HepG2 (cell line): ENCODE data around the gene OSBP. TPM values are rescaled to one million over a fixed set of nuclear protein-coding genes. Genes with fewer than 3 reads are reported as not detected.

Experiments used
- ARID5B ChIP-seq: IDR thresholded peaks from 2 replicates; pipeline ENCODE4 v1.4.0; 2020; ENCODE audit warnings: mild to moderate bottlenecking, missing genetic modification reagents
- KAT8 ChIP-seq: IDR thresholded peaks from 2 replicates; pipeline ENCODE4 v1.6.1; 2016; ENCODE audit warnings: missing genetic modification reagents, missing compliant biosample characterization
- KDM5A ChIP-seq: fragments of 200-600 bp; sonication (generic); IDR thresholded peaks from 2 replicates; pipeline ENCODE4 v1.7.0; 2018; ENCODE audit warnings: antibody characterized with exemption, mild to moderate bottlenecking, low read length, borderline replicate concordance
- NCOR1 ChIP-seq: fragments of 200-600 bp; sonication (generic); IDR thresholded peaks from 2 replicates; pipeline ENCODE4 v1.7.0; 2017; ENCODE audit warnings: antibody characterized with exemption, low read length, borderline replicate concordance
- REST ChIP-seq, 2 experiments: IDR thresholded peaks; 2 replicates each; pipeline ENCODE4 v1.6.1; 2011 to 2012; ENCODE audit warnings: low read length in 2 of 2, borderline replicate concordance in 1 of 2, low read depth in 1 of 2, mild to moderate bottlenecking in 1 of 2, moderate library complexity in 1 of 2
- RNF2 ChIP-seq: fragments of 450-650 bp; conservative IDR thresholded peaks from 2 replicates; pipeline ENCODE4 v1.6.1; 2016; ENCODE audit warnings: low read depth
- SALL2 ChIP-seq: sonication (generic); formaldehyde crosslinking; IDR thresholded peaks from 2 replicates; pipeline ENCODE4 v1.8.1; 2023; ENCODE audit warnings: mild to moderate bottlenecking, missing genetic modification reagents, inconsistent platforms
- SIN3B ChIP-seq: fragments of 150-350 bp; IDR thresholded peaks from 2 replicates; pipeline ENCODE4 v1.6.1; 2014; ENCODE audit warnings: low read length
- SP2 ChIP-seq: sonication (generic); formaldehyde crosslinking; IDR thresholded peaks from 2 replicates; pipeline ENCODE4 v1.5.1; 2020; ENCODE audit warnings: mild to moderate bottlenecking, missing genetic modification reagents
- SSRP1 ChIP-seq: IDR thresholded peaks from 2 replicates; pipeline ENCODE4 v1.6.1; 2016; ENCODE audit warnings: control low read depth
- YY1 ChIP-seq: IDR thresholded peaks from 2 replicates; pipeline ENCODE4 v1.6.1; 2011; ENCODE audit warnings: low read length, low read depth, moderate library complexity, mild to moderate bottlenecking; ENCODE audit not compliant: insufficient read depth, insufficient replicate concordance
- ZGPAT ChIP-seq: IDR thresholded peaks from 2 replicates; pipeline ENCODE4 v1.6.1; 2016; ENCODE audit warnings: mild to moderate bottlenecking
- ZKSCAN8 ChIP-seq: IDR thresholded peaks from 2 replicates; pipeline ENCODE4 v1.6.1; 2016; ENCODE audit warnings: borderline replicate concordance, missing genetic modification reagents, missing compliant biosample characterization
- ZMAT5 ChIP-seq: sonication (generic); formaldehyde crosslinking; IDR thresholded peaks from 2 replicates; pipeline ENCODE4 v1.5.0; 2020; ENCODE audit warnings: mild to moderate bottlenecking, low read depth, missing genetic modification reagents, borderline replicate concordance
- ZMYM3 ChIP-seq: sonication (generic); formaldehyde crosslinking; IDR thresholded peaks from 2 replicates; pipeline ENCODE4 v1.5.1; 2020; ENCODE audit warnings: mild to moderate bottlenecking, missing genetic modification reagents
- ZNF224 ChIP-seq: sonication (generic); formaldehyde crosslinking; IDR thresholded peaks from 2 replicates; pipeline ENCODE4 v1.5.0; 2020; ENCODE audit warnings: mild to moderate bottlenecking, missing genetic modification reagents
- ZNF234 ChIP-seq: sonication (generic); formaldehyde crosslinking; conservative IDR thresholded peaks from 2 replicates; pipeline ENCODE4 v1.5.1; 2020; ENCODE audit warnings: mild to moderate bottlenecking, missing genetic modification reagents
- ZNF24 ChIP-seq: fragments of 450-650 bp; IDR thresholded peaks from 2 replicates; pipeline ENCODE4 v1.6.1; 2017; ENCODE audit warnings: antibody characterized with exemption, mild to moderate bottlenecking
- ZNF260 ChIP-seq: sonication (generic); formaldehyde crosslinking; IDR thresholded peaks from 2 replicates; pipeline ENCODE4 v1.4.0; 2020; ENCODE audit warnings: missing genetic modification reagents, low read depth, mild to moderate bottlenecking, borderline replicate concordance
- ZNF501 ChIP-seq: sonication (generic); formaldehyde crosslinking; IDR thresholded peaks from 2 replicates; pipeline ENCODE4 v1.5.1; 2020; ENCODE audit warnings: mild to moderate bottlenecking, moderate library complexity, missing genetic modification reagents
- polyA plus RNA-seq, 8 experiments: library from polyadenylated mRNA; depleted of rRNA in 3 of 8; stranded (reverse) in 7 of 8; unstranded in 1 of 8; fragments of >200 nt; fragmentation: Illumina TruSeq in 4 of 8; extraction: Trizol in 4 of 8; gene quantifications; 2 replicates each; pipeline versions ENCODE4 v1.2.1 to v1.2.3, GENCODE V29; 2011 to 2016; ENCODE audit warnings: low read depth in 4 of 8, missing spikeins in 1 of 8, mixed read lengths in 1 of 8; ENCODE audit not compliant: insufficient read depth in 1 of 8
- total RNA-seq, 5 experiments: library from RNA; depleted of rRNA; stranded (reverse); fragments of >200 nt; fragmentation: Illumina TruSeq; extraction: Trizol; gene quantifications; 2 replicates each; pipeline ENCODE4 v1.2.3, GENCODE V29; 2016; ENCODE audit warnings: low read depth in 1 of 5

The OSBP gene
- total and polyA plus RNA-seq, 2 of the 13 experiments (the other 11 are each of a cell fraction or from before 2014, with no cell fraction given) = 12.1 to 13.5 TPM

- TF ChIP-seq REST (IDR thresholded peaks at IDR 0.05; ENCODE audit: borderline replicate concordance in 1 of 2, low read depth in 1 of 2, low read length in 2 of 2) = peak in 1 of 2 experiments; percentile 2; a peak in 1 of 4 replicates
- peak; percentile 78; the same call in 1 of the 2 replicates for TF ChIP-seq ZNF224 (CRISPR knock-in tag)
- peak; percentile 8; the same call in 1 of the 2 replicates for TF ChIP-seq KAT8
- TF ChIP-seq RNF2 = peak; percentile 52
- peak; percentile 51 for TF ChIP-seq YY1
- TF ChIP-seq ZNF260 (CRISPR knock-in tag) = no peak
- TF ChIP-seq ZKSCAN8 (CRISPR knock-in tag) = peak; percentile 24; the same call in 1 of the 2 replicates
- TF ChIP-seq ZGPAT = peak; percentile 81
- peak; percentile 82; the same call in 1 of the 2 replicates for TF ChIP-seq SSRP1 (CRISPR knock-in tag)
- TF ChIP-seq SALL2 (CRISPR knock-in tag) = no peak
- TF ChIP-seq ZMAT5 (CRISPR knock-in tag) = no peak
- TF ChIP-seq ZMYM3 (CRISPR knock-in tag) = peak; percentile 42; the same call in 1 of the 2 replicates
- TF ChIP-seq ZNF234 (CRISPR knock-in tag) = 0 out of 2 replicates have a peak, but pooled peaks have one; percentile 45
- TF ChIP-seq NCOR1 = peak; percentile 79
- peak; percentile 83 for TF ChIP-seq ZNF501 (CRISPR knock-in tag)
- TF ChIP-seq SIN3B = 0 out of 2 replicates have a peak, but pooled peaks have one; percentile 35
- TF ChIP-seq ARID5B (CRISPR knock-in tag) = peak; percentile 48; the same call in 1 of the 2 replicates
- peak; percentile 3 for TF ChIP-seq ZNF24
- peak; percentile 27; the same call in 1 of the 2 replicates for TF ChIP-seq KDM5A
- TF ChIP-seq SP2 = peak; percentile 15; the same call in 1 of the 2 replicates
Observed at GRCh38 chr11:59550842-59551658, 64.5 kb downstream of the OSBP start (continued).
